LNCaP clone FGC (cell line): ENCODE data around the gene TNS1.

ENCODE experiments used
- DNase-seq: peaks from one replicate; pipeline ENCODE4 v3.0.0-alpha.2; 2011; ENCODE audit warnings: low read depth
- H3K4me3 ChIP-seq: 2 replicates; pipeline ENCODE4 v1.5.1; 2011; ENCODE audit warnings: mild to moderate bottlenecking, low read depth, low read length, control low read depth
- TF ChIP-seq, protein P1 (sequence below): IDR thresholded peaks from 2 replicates; pipeline ENCODE4 v1.5.1; 2012; ENCODE audit warnings: mild to moderate bottlenecking; ENCODE audit not compliant: control insufficient read depth, insufficient read depth; ENCODE audit errors: extremely low read depth

The TNS1 gene

DNA sequence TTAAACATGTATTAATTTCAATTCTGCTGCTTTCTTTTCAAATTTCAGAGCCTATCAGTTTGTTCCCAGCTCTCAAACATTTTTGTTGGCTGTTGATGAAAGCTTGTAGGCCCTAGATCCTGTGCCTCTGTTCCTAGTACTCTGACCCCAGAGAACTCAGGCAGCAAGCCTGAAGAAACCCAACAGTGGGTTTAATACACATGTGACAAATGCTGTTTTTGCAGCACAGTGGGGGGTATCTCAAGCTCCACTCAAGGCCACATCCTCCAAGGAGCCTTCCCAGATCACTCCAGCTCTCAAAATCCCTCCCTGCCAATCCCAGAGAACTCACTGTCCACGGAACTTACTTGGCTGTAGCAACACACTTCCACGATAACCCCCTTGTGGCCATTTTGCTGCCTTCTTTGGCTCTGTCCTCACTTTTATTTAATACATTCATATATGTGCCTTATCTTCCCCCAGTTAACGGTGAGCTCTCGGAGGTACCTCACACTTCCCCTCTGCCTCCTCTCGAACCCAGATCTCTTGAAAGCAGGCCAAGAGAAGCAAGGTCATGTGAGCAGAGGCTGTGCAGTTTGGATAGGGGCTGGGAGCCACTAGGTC, 122.4 kb downstream of the TNS1 start:
- DNase-seq, result no peak
- H3K4me3 ChIP-seq, result no peak overlapping the region
- TF ChIP-seq, protein P1, sequence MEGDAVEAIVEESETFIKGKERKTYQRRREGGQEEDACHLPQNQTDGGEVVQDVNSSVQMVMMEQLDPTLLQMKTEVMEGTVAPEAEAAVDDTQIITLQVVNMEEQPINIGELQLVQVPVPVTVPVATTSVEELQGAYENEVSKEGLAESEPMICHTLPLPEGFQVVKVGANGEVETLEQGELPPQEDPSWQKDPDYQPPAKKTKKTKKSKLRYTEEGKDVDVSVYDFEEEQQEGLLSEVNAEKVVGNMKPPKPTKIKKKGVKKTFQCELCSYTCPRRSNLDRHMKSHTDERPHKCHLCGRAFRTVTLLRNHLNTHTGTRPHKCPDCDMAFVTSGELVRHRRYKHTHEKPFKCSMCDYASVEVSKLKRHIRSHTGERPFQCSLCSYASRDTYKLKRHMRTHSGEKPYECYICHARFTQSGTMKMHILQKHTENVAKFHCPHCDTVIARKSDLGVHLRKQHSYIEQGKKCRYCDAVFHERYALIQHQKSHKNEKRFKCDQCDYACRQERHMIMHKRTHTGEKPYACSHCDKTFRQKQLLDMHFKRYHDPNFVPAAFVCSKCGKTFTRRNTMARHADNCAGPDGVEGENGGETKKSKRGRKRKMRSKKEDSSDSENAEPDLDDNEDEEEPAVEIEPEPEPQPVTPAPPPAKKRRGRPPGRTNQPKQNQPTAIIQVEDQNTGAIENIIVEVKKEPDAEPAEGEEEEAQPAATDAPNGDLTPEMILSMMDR, result no peak

DNA sequence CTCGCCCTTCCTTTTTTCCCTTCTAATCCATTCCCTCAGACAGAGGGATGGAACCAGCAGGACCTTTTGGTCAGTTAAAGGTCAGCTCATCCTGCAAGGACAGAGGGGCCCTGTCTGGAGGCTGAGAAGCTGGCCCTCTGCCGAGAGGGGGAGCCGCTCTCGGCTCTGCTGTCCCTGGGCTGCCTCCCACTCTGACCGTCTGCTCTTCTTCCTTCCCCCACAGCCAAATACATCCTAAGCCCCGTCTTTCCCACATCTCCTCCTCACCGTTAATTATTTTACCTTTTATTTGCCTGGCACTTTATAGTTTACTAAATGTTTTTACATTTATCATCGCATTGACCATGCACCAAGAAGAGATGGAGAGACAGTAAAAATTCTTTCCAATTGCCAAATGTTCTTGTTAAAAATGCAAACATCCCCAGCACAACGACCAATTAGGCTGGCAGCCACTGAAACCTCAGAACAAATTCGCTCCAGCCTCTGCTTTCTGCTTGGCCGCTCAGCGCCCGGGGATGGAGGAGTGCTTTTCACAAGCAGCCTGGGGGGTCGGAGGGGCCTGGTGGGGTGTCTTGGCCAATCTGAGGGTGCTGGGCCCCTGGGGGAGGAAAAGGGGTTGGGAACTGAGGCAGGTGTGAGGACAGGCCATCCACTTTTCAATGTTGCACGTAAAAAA, 123.7 kb downstream of the TNS1 start:
- H3K4me3 ChIP-seq, result no peak overlapping the region
- TF ChIP-seq, protein P1, result no peak
- no peak for DNase-seq

DNA sequence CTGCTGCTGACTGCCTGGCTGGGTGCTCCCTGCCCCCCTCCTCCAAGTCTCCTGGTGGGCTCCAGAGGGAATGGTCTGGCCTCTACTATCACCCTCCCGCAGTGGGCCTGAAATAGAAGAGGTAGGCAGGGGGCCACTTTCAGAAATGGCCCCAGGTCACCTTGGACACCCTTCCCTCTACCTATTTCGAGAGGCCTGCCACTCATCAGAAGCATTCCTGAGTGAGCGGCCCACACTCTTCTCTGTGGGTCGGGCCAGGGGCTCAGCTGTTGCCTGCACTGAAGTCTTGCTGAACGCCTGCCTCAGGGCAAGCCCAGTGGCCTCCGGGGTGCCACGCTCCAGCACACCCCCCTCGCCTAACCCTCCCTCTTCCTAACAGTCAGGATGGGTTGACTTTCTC, 124.9 kb downstream of the TNS1 start:
- no peak overlapping the region for H3K4me3 ChIP-seq
- TF ChIP-seq, protein P1, result no peak
- no peak for DNase-seq

DNA sequence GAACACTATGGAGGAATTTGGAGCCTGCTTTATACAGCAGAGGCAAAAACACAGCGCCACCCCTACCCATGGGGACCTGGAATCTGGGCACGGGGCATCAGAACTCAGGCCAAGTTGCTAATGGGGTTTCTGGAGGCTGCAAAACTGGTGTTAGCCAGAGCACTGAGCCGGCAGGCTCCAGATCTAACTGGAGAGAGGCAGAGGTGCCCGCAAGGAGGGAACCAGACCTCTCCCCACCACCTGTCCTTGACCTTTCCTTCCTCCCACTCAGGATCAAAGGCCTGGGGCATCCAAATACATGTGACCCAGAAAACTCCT, 126.6 kb downstream of the TNS1 start:
- TF ChIP-seq, protein P1, result no peak
- no peak for DNase-seq

DNA sequence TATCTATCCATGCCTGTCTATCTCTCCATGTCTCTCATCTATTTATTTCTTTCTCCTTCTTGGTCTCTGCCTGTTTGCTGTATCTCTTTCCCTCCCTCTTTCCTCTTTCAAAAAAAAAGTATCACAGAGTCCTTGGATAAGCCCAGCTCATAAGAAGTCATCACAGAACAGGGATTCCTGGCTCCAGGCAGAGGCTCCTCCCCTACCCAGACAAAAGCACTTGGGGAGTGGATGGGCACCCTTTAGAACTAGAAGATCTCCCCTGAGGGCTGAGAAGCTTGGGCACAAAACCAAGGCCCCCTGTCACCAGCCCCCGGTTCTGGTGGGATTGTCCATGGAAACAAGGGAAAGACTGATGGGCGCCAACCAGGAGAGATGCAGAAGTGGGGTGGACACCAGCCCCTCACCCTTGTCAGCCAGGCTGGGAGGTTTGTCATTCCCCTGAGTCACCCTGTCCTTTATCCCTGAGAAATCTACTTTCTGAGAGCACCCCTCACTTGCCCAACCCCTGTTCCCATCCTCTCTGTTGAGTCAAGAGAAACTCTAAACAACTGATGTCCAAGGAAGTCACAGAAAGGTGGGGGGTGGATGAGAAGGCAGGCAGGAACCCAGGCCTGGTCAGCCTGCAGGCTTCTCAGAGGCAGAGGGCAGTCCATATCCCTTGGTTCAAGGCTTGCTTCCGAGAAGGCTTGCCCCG, 127.1 kb downstream of the TNS1 start:
- DNase-seq, result no peak
- TF ChIP-seq, protein P1, result no peak
- no peak overlapping the region for H3K4me3 ChIP-seq

More for the DNA sequence above, 126.6 kb downstream of the TNS1 start:
- no peak overlapping the region for H3K4me3 ChIP-seq

DNA sequence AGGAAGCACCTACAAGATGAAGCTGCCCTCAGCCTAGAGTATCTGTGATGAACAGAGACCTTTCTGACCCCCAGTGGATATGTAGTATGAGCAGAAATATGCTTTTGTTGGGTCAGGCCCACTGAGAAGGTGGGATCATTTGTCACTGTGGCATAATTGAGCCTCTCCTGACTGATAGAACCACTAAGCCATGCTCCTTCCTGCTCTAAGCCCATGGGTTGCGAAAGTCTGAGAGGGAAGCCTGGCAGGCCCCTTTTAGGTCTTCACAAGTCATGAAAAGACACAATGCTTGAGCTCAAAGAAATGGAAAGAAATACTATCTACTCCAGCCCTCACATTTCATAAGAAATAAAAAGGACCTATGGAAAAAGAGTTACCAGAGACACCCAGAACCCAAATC, 127.7 kb downstream of the TNS1 start:
- H3K4me3 ChIP-seq, result no peak overlapping the region
- no peak for DNase-seq
- TF ChIP-seq, protein P1, result no peak
